Gastroesophageal sphincter (tissue), 4 donors: ENCODE results near the gene SDC1. TPM values are rescaled to one million over a fixed set of nuclear protein-coding genes. Genes with fewer than 3 reads are reported as not detected.
"Not testable (repeated sequence)": the region's sequence is repeated elsewhere in the genome, so short reads cannot be mapped to it uniquely, and the experiment has no call there.

ENCODE experiments used
- ATAC-seq: fragments of 150-250 bp; one replicate; pipeline ENCODE4 v1.9.1; 2016; ENCODE audit warnings: mild to moderate bottlenecking, moderate library complexity
- H3K27ac ChIP-seq, 4 donors: fragments of 200-600 bp; sonication (generic) in 3 of 4; 1 replicate in 3 of 4; 2 replicates in 1 of 4; pipeline ENCODE4 v1.5.1; 2016 to 2019
- H3K27me3 ChIP-seq: fragments of 200-600 bp; sonication (generic); one replicate; pipeline ENCODE4 v1.5.1; 2019
- H3K36me3 ChIP-seq, 2 donors: fragments of 200-600 bp; sonication (generic); one replicate each; pipeline ENCODE4 v1.5.1; 2019; ENCODE audit warnings: control low read depth in 1 of 2
- H3K4me1 ChIP-seq, 3 donors: fragments of 200-600 bp; sonication (generic); 1 replicate in 2 of 3; 2 replicates in 1 of 3; pipeline ENCODE4 v1.5.1; 2016 to 2019; ENCODE audit warnings: control low read depth in 2 of 3
- H3K4me3 ChIP-seq, 2 donors: fragments of 200-600 bp; sonication (generic); one replicate each; pipeline ENCODE4 v1.5.1; 2019; ENCODE audit warnings: mild to moderate bottlenecking in 1 of 2, moderate library complexity in 1 of 2
- H3K9me3 ChIP-seq, 3 donors: fragments of 200-600 bp; sonication (generic); one replicate each; pipeline ENCODE4 v1.5.1; 2017 to 2019; ENCODE audit warnings: control low read depth in 2 of 3
- CTCF ChIP-seq, 4 experiments: fragments of 200-600 bp in 2 of 4; fragments of 450-650 bp in 2 of 4; sonication (generic) in 1 of 4; IDR thresholded peaks; one replicate each; pipeline ENCODE4 v1.5.1; 2017 to 2019; ENCODE audit warnings: antibody characterized with exemption in 4 of 4, mild to moderate bottlenecking in 2 of 4, moderate library complexity in 2 of 4
- EP300 ChIP-seq: sonication (generic); formaldehyde crosslinking; IDR thresholded peaks from one replicate; pipeline ENCODE4 v1.6.1; 2017; ENCODE audit warnings: antibody characterized with exemption, mild to moderate bottlenecking
- POLR2A ChIP-seq, 2 donors: fragments of 450-650 bp; IDR thresholded peaks; one replicate each; pipeline ENCODE4 v1.6.1; 2017; ENCODE audit warnings: antibody characterized with exemption in 2 of 2, mild to moderate bottlenecking in 2 of 2, moderate library complexity in 1 of 2
- POLR2AphosphoS5 ChIP-seq: sonication (generic); formaldehyde crosslinking; IDR thresholded peaks from one replicate; pipeline ENCODE4 v1.6.1; 2017; ENCODE audit warnings: antibody characterized with exemption
- WGBS, 2 donors: methylation state at CpG; one replicate each; pipeline ENCODE4 v1.1.5; 2018; ENCODE audit warnings: low coverage in 1 of 2; 5-methylcytosine and 5-hydroxymethylcytosine counted together
- total RNA-seq, 4 donors: library from RNA; depleted of rRNA; stranded (reverse); fragments of >200 nt; gene quantifications; one replicate each; pipeline ENCODE4 v1.1.0, GENCODE V29; 2016

The SDC1 gene
- total RNA-seq, 4 donors from 2014 or later, result 1.1 to 29.5 (median 1.8) TPM

GRCh38 chr2:20196053-20196656, 28.8 kb downstream of the SDC1 start:
- Histone ChIP-seq H3K27me3 (no peaks in the 10 kb centered on the region), H3K9me3 (no peaks in the 10 kb centered on the region), H3K4me3 (no peak overlapping the region), H3K4me1 (peaks cover 0 to 6% (median 0%) of the 10 kb centered on the region in 3 donors), H3K27ac (no peak overlapping the region), H3K36me3 (no peaks in the 10 kb centered on the region)
- WGBS, 2 donors, result 80 to 84% methylated on average over 3 of the region's 7 CpGs
- TF ChIP-seq POLR2A (IDR thresholded peaks at IDR 0.05) (no peak), EP300 (no peak), CTCF (IDR thresholded peaks at IDR 0.05) (no peak), POLR2AphosphoS5 (no peak)
- no peak for ATAC-seq

- no peaks in the 10 kb centered on the region for H3K36me3 ChIP-seq
- peaks cover 0 to 6% (median 0%) of the 10 kb centered on the region in 3 donors for H3K4me1 ChIP-seq
- no peak for ATAC-seq
- H3K4me3 ChIP-seq, result no peak overlapping the region
- H3K27me3 ChIP-seq, result no peaks in the 10 kb centered on the region
- H3K27ac ChIP-seq, result no peak overlapping the region
- TF ChIP-seq CTCF (IDR thresholded peaks at IDR 0.05), result no peak
- no peaks in the 10 kb centered on the region for H3K9me3 ChIP-seq
- WGBS, 2 donors, result 82 to 85% methylated on average over 10 to 12 of the region's 12 CpGs
These were observed 29.4 kb downstream of the SDC1 start for GRCh38 chr2:20195431-20196033.

GRCh38 chr2:20195016-20195411, 29.9 kb downstream of the SDC1 start:
- 67 to 80% methylated on average over 3 to 8 of the region's 8 CpGs for WGBS, 2 donors
- not testable (repeated sequence) for ATAC-seq, H3K36me3 ChIP-seq, H3K27me3 ChIP-seq, H3K9me3 ChIP-seq, H3K4me3 ChIP-seq, H3K4me1 ChIP-seq, H3K27ac ChIP-seq

GRCh38 chr2:20194097-20195015, 30.6 kb downstream of the SDC1 start:
- 81 to 90% methylated on average over 2 to 7 of the region's 16 CpGs for WGBS, 2 donors
- H3K4me3 ChIP-seq, result no peak overlapping the region
- H3K9me3 ChIP-seq, result no peaks in the 10 kb centered on the region
- no peak for TF ChIP-seq POLR2AphosphoS5
- TF ChIP-seq CTCF (IDR thresholded peaks at IDR 0.05), result no peak
- TF ChIP-seq POLR2A (IDR thresholded peaks at IDR 0.05), result no peak
- H3K4me1 ChIP-seq, result peaks cover 0 to 6% (median 0%) of the 10 kb centered on the region in 3 donors
- no peak overlapping the region for H3K27ac ChIP-seq
- ATAC-seq, result no peak
- no peaks in the 10 kb centered on the region for H3K27me3 ChIP-seq
- H3K36me3 ChIP-seq, result no peaks in the 10 kb centered on the region

- WGBS, 2 donors, result 60 to 76% methylated on average over 1 to 3 of the region's 4 CpGs
- Histone ChIP-seq H3K27ac (no peak overlapping the region), H3K4me1 (peaks cover 0 to 6% (median 0%) of the 10 kb centered on the region in 3 donors), H3K27me3 (no peaks in the 10 kb centered on the region), H3K4me3 (no peak overlapping the region), H3K9me3 (no peaks in the 10 kb centered on the region), H3K36me3 (no peaks in the 10 kb centered on the region)
- no peak for ATAC-seq
- TF ChIP-seq CTCF (IDR thresholded peaks at IDR 0.05) (no peak), EP300 (no peak), POLR2AphosphoS5 (no peak), POLR2A (IDR thresholded peaks at IDR 0.05) (no peak)
These were observed 31.7 kb downstream of the SDC1 start for GRCh38 chr2:20193185-20193584.
